ENCODE data around the gene HSPA12A. TPM values are rescaled to one million over a fixed set of nuclear protein-coding genes. Genes with fewer than 3 reads are reported as not detected.
"Not testable (repeated sequence)": the region's sequence is repeated elsewhere in the genome, so short reads cannot be mapped to it uniquely, and the experiment has no call there.

HSPA12A gene
- total and polyA plus RNA-seq, 5 donors = 8.4 to 21.9 (median 15.1) TPM

DNA sequence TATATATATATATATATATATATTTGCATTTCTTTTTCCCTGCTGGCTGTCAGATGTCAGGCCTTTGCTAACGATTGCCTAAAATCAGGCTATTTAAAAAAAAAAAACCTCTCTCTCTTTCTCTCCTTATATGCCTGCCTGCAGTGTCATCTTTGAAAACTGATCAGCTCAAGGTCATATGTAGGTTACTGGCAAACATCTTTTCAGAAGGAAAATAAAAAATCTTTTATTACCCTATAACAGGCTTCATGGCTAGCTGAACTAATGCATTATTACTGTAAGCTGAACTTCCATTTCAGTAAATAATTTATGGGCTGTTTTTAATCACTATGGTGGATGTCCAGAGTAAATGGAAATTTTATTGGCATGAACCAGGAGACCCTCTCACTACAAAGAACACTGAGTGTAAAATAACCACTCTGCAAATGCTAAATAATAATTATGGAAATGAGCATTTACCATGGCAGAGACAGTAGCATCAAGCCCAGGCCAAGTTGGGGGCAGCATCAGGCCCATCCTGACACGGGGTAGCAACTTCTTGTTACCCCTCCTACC, 29.3 kb downstream of the HSPA12A start:
- intact Hi-C loops (cut with DNase I) = no loop called here
- Histone ChIP-seq H3K4me3 (ENCODE audit: low read length) (no peak overlapping the region), H3K27ac (ENCODE audit: low read length) (no peak overlapping the region), H3K9me3 (ENCODE audit: control insufficient read depth, low read length) (no peaks in the 10 kb centered on the region), H3K27me3 (ENCODE audit: control insufficient read depth, insufficient read depth) (no peaks in the 10 kb centered on the region), H3K4me1 (ENCODE audit: control insufficient read depth, insufficient read depth, low read length) (peaks cover 10% of the 10 kb centered on the region)
- no peak for ATAC-seq
- DNase-seq = no peak
- 85% methylated on average over 2 of the region's 2 CpGs for WGBS

DNA sequence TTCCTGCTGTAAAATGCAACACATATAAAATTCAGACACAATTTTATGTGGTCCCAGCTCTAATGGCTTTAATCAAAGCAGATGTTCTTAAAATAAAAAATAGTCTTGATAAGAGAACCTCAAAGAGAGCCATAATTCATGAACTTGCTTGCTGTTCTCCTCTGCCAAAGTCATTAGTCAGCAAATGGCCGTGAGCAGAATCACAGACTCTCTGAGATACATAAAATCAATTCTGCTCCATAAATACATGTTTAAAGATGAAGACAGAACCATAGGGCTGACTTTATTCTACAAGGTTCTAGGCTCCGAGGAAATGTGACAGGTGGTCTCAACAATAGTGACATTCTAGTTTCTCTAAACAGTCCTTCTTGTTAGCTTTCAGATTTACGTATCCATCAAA, 29.8 kb downstream of the HSPA12A start:
- intact Hi-C loops (cut with DNase I) = no loop called here
- no peak for ATAC-seq
- no peak overlapping the region for H3K27ac ChIP-seq (ENCODE audit: low read length)
- WGBS = 74% methylated on average over 3 of the region's 3 CpGs
- H3K9me3 ChIP-seq (ENCODE audit: control insufficient read depth, low read length) = no peaks in the 10 kb centered on the region
- peaks cover 12% of the 10 kb centered on the region for H3K4me1 ChIP-seq (ENCODE audit: control insufficient read depth, insufficient read depth, low read length)
- no peak overlapping the region for H3K4me3 ChIP-seq (ENCODE audit: low read length)
- DNase-seq = no peak
- no peaks in the 10 kb centered on the region for H3K27me3 ChIP-seq (ENCODE audit: control insufficient read depth, insufficient read depth)

DNA sequence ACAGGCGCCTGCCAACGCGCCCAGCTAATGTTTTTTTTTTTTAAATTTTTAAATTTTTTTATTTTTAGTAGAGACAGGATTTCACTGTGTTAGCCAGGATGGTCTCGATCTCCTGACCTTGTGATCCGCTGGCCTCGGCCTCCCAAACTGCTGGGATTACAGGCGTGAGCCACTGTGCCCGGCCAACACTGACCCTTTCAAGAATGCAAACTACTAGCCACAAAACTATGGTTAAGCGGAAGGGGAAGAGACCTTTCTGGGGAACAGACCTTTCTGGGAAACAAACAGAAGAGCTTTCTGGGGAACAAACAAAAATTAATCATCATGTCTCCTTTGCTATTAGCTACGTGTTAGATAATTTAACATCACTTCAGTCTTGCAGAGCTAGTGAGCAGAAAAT, 30.6 kb downstream of the HSPA12A start:
- H3K4me3 ChIP-seq (ENCODE audit: low read length); ATAC-seq; intact Hi-C loops (cut with DNase I); H3K27ac ChIP-seq (ENCODE audit: low read length); H3K4me1 ChIP-seq (ENCODE audit: control insufficient read depth, insufficient read depth, low read length); DNase-seq; H3K27me3 ChIP-seq (ENCODE audit: control insufficient read depth, insufficient read depth); H3K9me3 ChIP-seq (ENCODE audit: control insufficient read depth, low read length): not testable (repeated sequence)
- 92% methylated on average over 10 of the region's 10 CpGs for WGBS

DNA sequence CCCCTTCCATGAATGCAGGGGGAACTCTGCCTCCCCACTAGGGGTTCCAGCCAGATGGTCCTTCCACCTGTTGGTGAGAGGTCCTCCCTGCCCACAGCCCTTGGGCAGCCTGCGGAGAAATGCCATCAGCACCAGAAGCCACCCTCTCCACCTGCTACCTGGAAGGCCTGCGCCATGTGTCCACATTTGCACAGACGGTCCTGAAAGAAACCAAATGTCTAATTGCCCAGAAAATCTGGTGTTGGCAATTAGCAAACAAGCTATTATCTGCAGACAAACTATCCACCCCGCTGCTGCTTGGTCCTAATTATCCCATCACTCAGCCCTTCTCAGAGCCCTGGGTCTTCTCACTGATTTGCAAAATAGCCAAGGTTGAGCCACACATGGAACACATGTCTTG, 32.3 kb downstream of the HSPA12A start:
- Histone ChIP-seq H3K9me3 (ENCODE audit: control insufficient read depth, low read length) (no peaks in the 10 kb centered on the region), H3K4me3 (ENCODE audit: low read length) (no peak overlapping the region), H3K4me1 (ENCODE audit: control insufficient read depth, insufficient read depth, low read length) (peaks cover 5% of the 10 kb centered on the region), H3K27me3 (ENCODE audit: control insufficient read depth, insufficient read depth) (no peaks in the 10 kb centered on the region), H3K27ac (ENCODE audit: low read length) (no peak overlapping the region)
- WGBS = 91% methylated on average over 4 of the region's 4 CpGs
- DNase-seq (no peak), ATAC-seq (no peak)
- intact Hi-C loops (cut with DNase I) = no loop called here

DNA sequence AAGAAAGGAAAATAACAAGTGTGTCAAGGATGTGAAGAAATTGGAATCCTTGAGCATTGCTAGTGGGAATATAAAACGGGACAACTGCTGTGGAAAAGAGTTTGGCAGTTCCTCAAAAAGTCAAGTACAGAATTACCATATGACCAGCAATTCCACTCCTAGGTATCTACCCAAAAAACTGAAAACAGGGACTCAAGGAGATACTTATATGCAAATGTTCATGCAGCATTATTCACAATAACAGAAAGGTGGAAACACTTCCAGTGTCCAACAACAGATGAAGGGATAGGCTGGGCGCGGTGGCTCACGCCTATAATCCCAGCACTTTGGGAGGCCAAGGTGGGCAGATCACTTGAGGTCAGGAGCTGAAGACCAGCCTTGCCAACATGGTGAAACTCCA, 33.5 kb downstream of the HSPA12A start:
- 81% methylated on average over 4 of the region's 4 CpGs for WGBS
- intact Hi-C loops (cut with DNase I) = no loop called here
- Histone ChIP-seq H3K4me3 (ENCODE audit: low read length) (no peak overlapping the region), H3K9me3 (ENCODE audit: control insufficient read depth, low read length) (no peaks in the 10 kb centered on the region), H3K27ac (ENCODE audit: low read length) (no peak overlapping the region), H3K27me3 (ENCODE audit: control insufficient read depth, insufficient read depth) (no peaks in the 10 kb centered on the region), H3K4me1 (ENCODE audit: control insufficient read depth, insufficient read depth, low read length) (peaks cover 5% of the 10 kb centered on the region)
- ATAC-seq (no peak), DNase-seq (no peak)

DNA sequence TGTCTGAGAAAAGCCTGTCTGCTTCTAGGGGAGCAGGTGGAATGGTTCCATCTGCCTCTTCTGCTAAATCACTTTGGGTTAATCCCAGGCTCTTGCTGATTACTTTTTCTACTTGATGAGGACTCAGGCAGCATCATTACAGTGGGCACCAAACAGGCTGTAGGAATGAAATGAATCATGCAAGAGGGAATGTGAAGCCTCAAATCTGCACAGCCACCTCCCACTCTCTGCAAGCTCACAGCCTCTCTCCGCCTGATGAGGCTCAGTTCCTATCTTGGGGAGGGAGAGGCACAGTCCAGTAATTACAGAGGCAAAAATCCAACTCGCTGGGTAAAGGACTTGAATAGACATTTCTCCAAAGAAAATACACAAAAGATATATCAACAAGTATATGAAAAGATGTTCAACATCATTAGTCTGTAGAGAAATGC, 34.0 kb downstream of the HSPA12A start:
- Histone ChIP-seq H3K27ac (ENCODE audit: low read length) (no peak overlapping the region), H3K9me3 (ENCODE audit: control insufficient read depth, low read length) (no peaks in the 10 kb centered on the region), H3K4me1 (ENCODE audit: control insufficient read depth, insufficient read depth, low read length) (peaks cover 5% of the 10 kb centered on the region), H3K27me3 (ENCODE audit: control insufficient read depth, insufficient read depth) (no peaks in the 10 kb centered on the region), H3K4me3 (ENCODE audit: low read length) (no peak overlapping the region)
- intact Hi-C loops (cut with DNase I) = no loop called here
- DNase-seq (no peak), ATAC-seq (peak; percentile 64 to 69)
- WGBS = 49% methylated on average over 2 of the region's 2 CpGs

DNA sequence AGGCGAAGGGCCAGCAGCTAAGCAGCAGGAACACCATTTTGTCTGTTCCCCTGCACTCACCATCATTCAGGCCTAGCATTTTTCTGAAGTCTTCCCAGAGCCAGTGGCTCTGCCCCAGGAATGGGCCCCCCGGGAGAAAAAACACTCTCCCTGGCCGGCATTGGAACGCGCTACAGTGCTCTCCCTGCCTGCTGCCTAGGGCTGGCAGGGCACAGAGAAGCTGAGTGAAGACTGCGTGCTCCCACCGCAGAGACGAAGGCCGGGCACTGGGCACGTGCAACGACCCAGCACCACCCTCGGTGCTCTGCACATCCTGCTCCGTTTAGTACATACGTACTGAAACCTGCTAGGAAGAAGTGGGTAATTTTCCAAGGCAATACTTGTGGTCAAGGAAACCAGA, 34.4 kb downstream of the HSPA12A start:
- Histone ChIP-seq H3K4me3 (ENCODE audit: low read length) (no peak overlapping the region), H3K27me3 (ENCODE audit: control insufficient read depth, insufficient read depth) (no peaks in the 10 kb centered on the region), H3K4me1 (ENCODE audit: control insufficient read depth, insufficient read depth, low read length) (peaks cover 5% of the 10 kb centered on the region), H3K9me3 (ENCODE audit: control insufficient read depth, low read length) (no peaks in the 10 kb centered on the region), H3K27ac (ENCODE audit: low read length) (no peak overlapping the region)
- peak in 1 of 3 donors; percentile 65 for DNase-seq
- 51% methylated on average over 14 of the region's 14 CpGs for WGBS
- intact Hi-C loops (cut with DNase I) = no loop called here
- peak; percentile 24 to 53 for ATAC-seq

DNA sequence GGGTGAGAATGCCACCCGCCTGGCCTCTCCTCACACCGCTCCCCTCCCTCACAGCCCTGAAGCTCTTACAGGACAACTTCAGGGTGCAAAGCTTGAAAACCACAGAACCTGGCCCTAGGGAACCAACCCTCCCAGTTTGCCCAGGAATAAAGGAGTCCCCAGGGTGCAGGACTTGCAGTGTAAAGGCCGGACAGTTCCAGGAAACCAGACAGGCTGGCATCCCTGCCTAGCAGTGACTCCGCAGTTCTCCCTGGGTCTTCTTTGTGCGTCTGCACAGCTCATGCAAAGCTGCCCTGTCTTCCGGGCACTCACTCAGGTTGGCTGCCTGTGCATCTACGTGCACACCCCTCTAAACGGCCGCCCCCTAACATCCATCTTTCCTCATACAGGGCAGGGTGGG, 36.1 kb downstream of the HSPA12A start:
- no peak for ATAC-seq
- Histone ChIP-seq H3K9me3 (ENCODE audit: control insufficient read depth, low read length) (no peaks in the 10 kb centered on the region), H3K27me3 (ENCODE audit: control insufficient read depth, insufficient read depth) (no peaks in the 10 kb centered on the region), H3K27ac (ENCODE audit: low read length) (no peak overlapping the region), H3K4me3 (ENCODE audit: low read length) (no peak overlapping the region), H3K4me1 (ENCODE audit: control insufficient read depth, insufficient read depth, low read length) (peaks cover 5% of the 10 kb centered on the region)
- intact Hi-C loops (cut with DNase I) = no loop called here
- WGBS = 83% methylated on average over 9 of the region's 9 CpGs
- no peak for DNase-seq

DNA sequence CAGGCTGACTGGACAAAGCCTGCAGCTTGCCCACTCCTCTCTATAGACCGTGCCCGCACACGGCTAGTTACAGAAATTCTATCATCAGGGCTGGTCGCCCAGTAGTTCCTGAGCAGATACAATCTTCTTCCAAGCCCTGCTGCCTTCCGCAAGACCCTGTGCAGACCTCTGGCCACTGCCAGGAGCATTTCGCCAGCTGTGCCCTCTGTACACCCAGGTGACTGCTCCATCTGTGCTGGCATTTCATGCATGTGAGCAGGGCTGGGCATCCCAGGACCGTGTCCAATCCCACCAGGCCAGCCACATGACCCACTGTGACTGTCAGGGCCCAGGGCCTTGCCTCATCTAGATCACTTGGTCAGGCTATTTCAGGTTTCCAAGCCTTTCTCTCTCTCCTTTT, 36.9 kb downstream of the HSPA12A start:
- WGBS = 88% methylated on average over 7 of the region's 7 CpGs
- no peak for DNase-seq
- Histone ChIP-seq H3K27me3 (ENCODE audit: control insufficient read depth, insufficient read depth) (no peaks in the 10 kb centered on the region), H3K27ac (ENCODE audit: low read length) (no peak overlapping the region), H3K4me1 (ENCODE audit: control insufficient read depth, insufficient read depth, low read length) (peaks cover 5% of the 10 kb centered on the region), H3K9me3 (ENCODE audit: control insufficient read depth, low read length) (no peaks in the 10 kb centered on the region), H3K4me3 (ENCODE audit: low read length) (no peak overlapping the region)
- ATAC-seq = peak in 1 of 2 donors; percentile 21
- intact Hi-C loops (cut with DNase I) = no loop called here

DNA sequence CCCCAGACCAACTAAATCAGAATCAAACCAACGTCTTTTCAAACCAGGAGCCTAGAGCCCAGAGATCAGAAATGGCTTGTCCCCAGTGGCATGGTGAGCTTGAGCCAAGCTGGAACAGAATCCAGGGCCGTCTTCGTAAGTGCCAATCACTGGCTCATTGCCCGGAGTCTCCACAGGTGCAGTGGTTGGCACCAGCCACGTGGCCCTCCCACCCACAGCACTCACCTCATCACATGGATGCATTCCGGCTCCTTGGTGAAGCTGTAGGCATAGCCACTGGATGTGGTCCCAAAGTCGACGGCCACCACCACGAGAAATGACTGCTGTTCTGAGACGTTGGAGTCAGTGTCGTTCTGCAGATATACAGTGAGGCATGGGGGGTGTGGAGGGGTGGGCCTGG, 37.4 kb downstream of the HSPA12A start:
- Histone ChIP-seq H3K27me3 (ENCODE audit: control insufficient read depth, insufficient read depth) (no peaks in the 10 kb centered on the region), H3K4me3 (ENCODE audit: low read length) (no peak overlapping the region), H3K9me3 (ENCODE audit: control insufficient read depth, low read length) (no peaks in the 10 kb centered on the region), H3K27ac (ENCODE audit: low read length) (no peak overlapping the region), H3K4me1 (ENCODE audit: control insufficient read depth, insufficient read depth, low read length) (peaks cover 5% of the 10 kb centered on the region)
- WGBS = 86% methylated on average over 11 of the region's 11 CpGs
- no peak for ATAC-seq
- intact Hi-C loops (cut with DNase I) = no loop called here
- DNase-seq = no peak

DNA sequence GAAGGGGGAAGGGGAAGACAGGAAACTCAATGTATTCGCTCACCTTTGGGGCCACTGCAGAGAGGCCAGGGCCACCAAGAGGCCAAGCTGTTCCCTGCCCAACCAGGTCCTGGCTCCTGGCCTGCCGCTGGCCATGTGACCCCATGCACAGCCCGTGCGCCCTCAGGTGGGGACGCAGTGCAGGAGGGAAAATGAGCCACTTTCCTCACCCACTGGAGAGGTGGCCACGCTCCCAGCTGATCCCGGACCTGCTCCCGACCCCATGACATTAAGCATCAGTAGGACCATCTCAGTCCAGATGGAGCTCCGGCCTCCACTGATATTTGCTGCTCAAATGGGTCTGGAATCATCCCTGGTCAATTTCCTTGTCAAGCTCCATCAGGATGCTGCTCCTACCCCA, 40.2 kb downstream of the HSPA12A start:
- H3K4me1 ChIP-seq (ENCODE audit: control insufficient read depth, insufficient read depth, low read length) = peaks cover 3% of the 10 kb centered on the region
- no peaks in the 10 kb centered on the region for H3K9me3 ChIP-seq (ENCODE audit: control insufficient read depth, low read length)
- no peak overlapping the region for H3K27ac ChIP-seq (ENCODE audit: low read length)
- H3K4me3 ChIP-seq (ENCODE audit: low read length) = no peak overlapping the region
- no peaks in the 10 kb centered on the region for H3K27me3 ChIP-seq (ENCODE audit: control insufficient read depth, insufficient read depth)
- no peak for ATAC-seq
- intact Hi-C loops (cut with DNase I) = no loop called here
- WGBS = 88% methylated on average over 9 of the region's 9 CpGs
- DNase-seq = no peak

Data from right cardiac atrium (tissue), 5 donors.